IPS-20b (cell line): ENCODE data around the gene CNTN4.

Source experiments
- H3K27ac ChIP-seq: one replicate; pipeline ENCODE4 v1.5.1; 2013; ENCODE audit warnings: low read length
- H3K27me3 ChIP-seq: 2 replicates; pipeline ENCODE4 v1.6.1; 2013; ENCODE audit warnings: mild to moderate bottlenecking, low read length, inconsistent platforms; ENCODE audit not compliant: insufficient read depth
- H3K36me3 ChIP-seq: 2 replicates; pipeline ENCODE4 v1.6.1; 2013; ENCODE audit warnings: low read depth, mild to moderate bottlenecking, inconsistent platforms, low read length, moderate library complexity; ENCODE audit not compliant: insufficient read depth
- H3K4me1 ChIP-seq: 2 replicates; pipeline ENCODE4 v1.6.1; 2013; ENCODE audit warnings: mild to moderate bottlenecking, control low read depth, inconsistent platforms, low read length, moderate library complexity; ENCODE audit not compliant: insufficient read depth
- H3K4me3 ChIP-seq: 2 replicates; pipeline ENCODE4 v1.5.1; 2013; ENCODE audit warnings: mild to moderate bottlenecking, low read length, inconsistent platforms
- H3K9ac ChIP-seq: 2 replicates; pipeline ENCODE4 v1.6.1; 2013; ENCODE audit warnings: low read depth, mild to moderate bottlenecking, inconsistent platforms, low read length, moderate library complexity
- H3K9me3 ChIP-seq: 2 replicates; pipeline ENCODE4 v1.6.1; 2013; ENCODE audit warnings: mild to moderate bottlenecking, low read depth, low read length, inconsistent platforms; ENCODE audit not compliant: insufficient read depth

Gene CNTN4

GRCh38 chr3:3038201-3038991 lies 939.7 kb downstream of the CNTN4 start:
- H3K4me1 ChIP-seq: 0 out of 2 replicates have a peak, but pooled peaks cover 2% of the 10 kb centered on the region
- H3K27ac ChIP-seq: no peak overlapping the region
- no peaks in the 10 kb centered on the region for H3K9me3 ChIP-seq
- no peak overlapping the region for H3K9ac ChIP-seq
- H3K36me3 ChIP-seq: no peaks in the 10 kb centered on the region
- no peak overlapping the region for H3K4me3 ChIP-seq
- H3K27me3 ChIP-seq: no peaks in the 10 kb centered on the region; the same call in 1 of the 2 replicates

DNA sequence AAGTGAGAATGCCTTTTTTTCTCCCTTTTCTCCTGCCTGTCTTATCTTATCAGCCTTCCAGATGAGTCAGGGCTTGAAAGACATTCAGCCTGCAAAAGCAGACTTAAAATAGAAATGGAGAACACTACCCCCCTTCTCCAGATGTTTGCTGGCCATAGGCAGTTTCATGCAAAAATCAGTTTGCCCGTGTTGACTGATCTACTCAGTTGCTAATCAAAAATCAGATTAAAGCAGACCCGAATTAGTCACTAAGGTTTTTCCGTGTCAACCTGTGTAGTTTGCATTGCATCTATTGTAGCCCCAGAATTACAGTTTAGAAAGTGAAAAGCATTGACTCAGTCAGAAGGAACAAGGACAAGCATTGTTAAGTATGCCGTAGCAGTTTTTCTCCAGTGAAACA lies 955.3 kb downstream of the CNTN4 start:
- Histone ChIP-seq H3K4me1 (peaks cover 7% of the 10 kb centered on the region; the same call in 1 of the 2 replicates), H3K4me3 (no peak overlapping the region), H3K27ac (no peak overlapping the region), H3K27me3 (no peaks in the 10 kb centered on the region), H3K36me3 (no peaks in the 10 kb centered on the region), H3K9me3 (no peaks in the 10 kb centered on the region), H3K9ac (no peak overlapping the region)

GRCh38 chr3:3059645-3060044 lies 961.0 kb downstream of the CNTN4 start:
- Histone ChIP-seq H3K4me1 (peaks cover 14% of the 10 kb centered on the region; the same call in 1 of the 2 replicates), H3K27ac (no peak overlapping the region), H3K27me3 (no peaks in the 10 kb centered on the region), H3K9me3 (no peaks in the 10 kb centered on the region), H3K36me3 (no peaks in the 10 kb centered on the region), H3K9ac (no peak overlapping the region), H3K4me3 (no peak overlapping the region)

DNA sequence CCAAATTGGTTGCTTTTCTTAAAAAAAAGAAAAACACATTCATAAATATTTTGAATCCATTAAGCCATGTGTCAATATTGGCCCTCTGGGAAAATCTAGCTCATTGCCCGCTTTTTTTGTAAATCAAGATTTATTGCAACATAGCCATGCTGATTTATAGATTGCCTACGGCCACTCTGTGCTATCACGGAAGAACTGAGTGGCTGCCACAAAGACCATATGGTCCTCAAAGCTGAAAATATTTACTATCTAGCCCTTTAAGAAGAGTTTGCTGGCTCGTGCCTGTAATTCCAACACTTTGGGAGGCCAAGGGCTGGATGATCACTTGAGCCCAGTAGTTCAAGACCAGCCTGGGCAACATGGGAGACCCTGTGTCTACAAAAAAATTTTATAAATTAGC lies 965.6 kb downstream of the CNTN4 start:
- Histone ChIP-seq H3K4me1 (peaks cover 14% of the 10 kb centered on the region; the same call in 1 of the 2 replicates), H3K4me3 (no peak overlapping the region), H3K9ac (no peak overlapping the region), H3K27me3 (no peaks in the 10 kb centered on the region), H3K9me3 (no peaks in the 10 kb centered on the region), H3K27ac (no peak overlapping the region), H3K36me3 (no peaks in the 10 kb centered on the region)

DNA sequence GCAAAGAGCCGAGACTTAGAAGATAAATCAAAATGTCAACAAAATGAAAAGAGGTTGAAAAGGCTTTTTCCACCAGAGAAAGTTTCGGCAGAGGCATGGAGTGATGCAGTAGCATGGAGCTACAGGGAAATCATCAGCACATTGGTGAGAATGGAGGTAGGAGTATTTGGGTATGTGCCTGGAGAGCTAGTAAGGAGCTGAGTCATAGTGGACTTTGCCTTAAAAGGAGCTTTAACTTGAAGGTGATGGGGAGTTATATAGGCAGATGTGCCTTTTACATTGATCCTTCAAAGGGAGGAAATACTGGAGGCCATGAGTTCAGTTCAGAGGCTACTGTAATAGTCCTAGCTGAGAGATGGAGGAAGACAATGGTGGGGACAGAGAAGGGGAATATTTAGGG lies 967.2 kb downstream of the CNTN4 start:
- Histone ChIP-seq H3K27ac (no peak overlapping the region), H3K9ac (no peak overlapping the region), H3K9me3 (no peaks in the 10 kb centered on the region), H3K27me3 (no peaks in the 10 kb centered on the region), H3K4me1 (peaks cover 5% of the 10 kb centered on the region; the same call in 1 of the 2 replicates), H3K4me3 (no peak overlapping the region), H3K36me3 (no peaks in the 10 kb centered on the region)

- Histone ChIP-seq H3K27ac (no peak overlapping the region), H3K4me3 (no peak overlapping the region), H3K4me1 (peaks cover 1% of the 10 kb centered on the region; the same call in 1 of the 2 replicates), H3K27me3 (no peaks in the 10 kb centered on the region), H3K9me3 (no peaks in the 10 kb centered on the region), H3K36me3 (no peaks in the 10 kb centered on the region), H3K9ac (no peak overlapping the region)
Observed at GRCh38 chr3:3066378-3066777, 967.7 kb downstream of the CNTN4 start.

- Histone ChIP-seq H3K9ac (no peak overlapping the region), H3K9me3 (no peaks in the 10 kb centered on the region), H3K36me3 (no peaks in the 10 kb centered on the region), H3K27me3 (no peaks in the 10 kb centered on the region), H3K27ac (no peak overlapping the region), H3K4me1 (no peaks in the 10 kb centered on the region), H3K4me3 (no peak overlapping the region)
Observed at GRCh38 chr3:3066910-3067309, 968.2 kb downstream of the CNTN4 start.

DNA sequence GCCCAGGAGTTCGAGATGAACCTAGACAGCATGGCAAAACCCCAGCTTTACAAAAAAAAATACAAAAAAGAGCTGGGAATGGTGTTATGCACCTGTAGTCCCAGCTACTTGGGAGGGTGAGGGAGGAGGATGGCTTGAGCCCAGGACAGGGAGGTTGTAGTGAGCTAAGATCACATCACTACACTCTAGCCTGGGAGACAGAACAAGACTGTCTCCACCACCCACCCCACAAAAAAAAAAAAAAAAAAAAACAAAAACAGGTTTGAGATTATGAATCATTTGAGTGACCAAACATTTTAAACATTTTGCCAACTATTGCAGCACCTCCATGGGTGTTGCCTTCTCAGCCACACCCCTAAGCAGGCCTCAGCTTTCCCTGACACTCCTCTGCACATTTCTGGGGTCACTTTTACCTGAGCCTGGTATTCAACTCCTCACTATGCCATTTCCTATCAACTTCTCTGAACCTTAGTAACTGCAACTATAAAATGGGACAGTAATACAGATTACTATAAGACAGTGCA lies 969.8 kb downstream of the CNTN4 start:
- Histone ChIP-seq H3K4me1 (no peaks in the 10 kb centered on the region), H3K9me3 (no peaks in the 10 kb centered on the region)

GRCh38 chr3:3069723-3070122 lies 971.1 kb downstream of the CNTN4 start:
- no peak overlapping the region for H3K9ac ChIP-seq
- no peak overlapping the region for H3K4me3 ChIP-seq
- H3K27ac ChIP-seq: no peak overlapping the region
- no peaks in the 10 kb centered on the region for H3K36me3 ChIP-seq
- H3K4me1 ChIP-seq: no peaks in the 10 kb centered on the region
- no peaks in the 10 kb centered on the region for H3K9me3 ChIP-seq
- H3K27me3 ChIP-seq: no peaks in the 10 kb centered on the region

More for the DNA sequence above, 969.8 kb downstream of the CNTN4 start:
- Histone ChIP-seq H3K27ac (no peak overlapping the region), H3K9ac (no peak overlapping the region), H3K4me3 (no peak overlapping the region), H3K36me3 (no peaks in the 10 kb centered on the region), H3K27me3 (no peaks in the 10 kb centered on the region)

GRCh38 chr3:3071136-3071535 lies 972.5 kb downstream of the CNTN4 start:
- Histone ChIP-seq H3K27ac (no peak overlapping the region), H3K9ac (no peak overlapping the region), H3K27me3 (no peaks in the 10 kb centered on the region), H3K4me1 (no peaks in the 10 kb centered on the region), H3K36me3 (no peaks in the 10 kb centered on the region), H3K4me3 (no peak overlapping the region), H3K9me3 (no peaks in the 10 kb centered on the region)

DNA sequence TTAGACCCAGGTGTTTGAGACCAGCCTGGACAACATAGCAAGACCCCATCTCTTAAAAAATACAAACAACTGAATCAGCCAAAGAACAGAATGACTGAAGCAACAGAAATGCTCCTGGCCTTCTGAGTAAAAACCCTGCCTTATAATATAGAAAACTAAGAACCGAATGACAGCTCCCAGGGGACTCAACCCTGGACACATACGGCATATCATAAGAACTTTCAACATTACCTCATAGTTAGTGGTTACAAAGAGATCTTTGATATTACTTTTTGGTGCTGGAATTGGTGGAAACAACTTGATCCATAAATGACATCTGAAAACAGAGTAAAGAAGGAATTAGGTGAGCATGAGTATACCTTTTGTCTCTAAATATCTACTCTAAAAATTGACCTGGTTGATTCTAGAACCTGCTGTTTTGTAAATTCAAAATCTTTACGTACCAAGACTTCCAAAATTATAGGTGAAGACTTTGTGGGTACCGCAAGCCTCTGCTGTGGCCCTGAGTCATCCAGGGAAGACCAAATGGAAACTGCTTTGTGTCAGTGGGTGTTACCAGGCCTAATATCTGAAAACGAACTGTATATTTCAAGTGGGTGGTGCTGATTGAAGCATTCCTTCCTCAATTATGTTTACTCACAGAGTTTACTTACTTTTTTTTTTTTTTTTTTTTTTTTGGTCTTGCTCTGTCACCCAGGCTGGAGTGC lies 976.0 kb downstream of the CNTN4 start:
- no peak overlapping the region for H3K9ac ChIP-seq
- H3K27ac ChIP-seq: no peak overlapping the region
- H3K9me3 ChIP-seq: no peaks in the 10 kb centered on the region
- H3K36me3 ChIP-seq: no peaks in the 10 kb centered on the region
- no peak overlapping the region for H3K4me3 ChIP-seq
- no peaks in the 10 kb centered on the region for H3K27me3 ChIP-seq
- no peaks in the 10 kb centered on the region for H3K4me1 ChIP-seq

GRCh38 chr3:3080309-3080708 lies 981.6 kb downstream of the CNTN4 start:
- Histone ChIP-seq H3K36me3 (no peaks in the 10 kb centered on the region), H3K4me3 (no peak overlapping the region), H3K4me1 (peaks cover 18% of the 10 kb centered on the region; the same call in 1 of the 2 replicates), H3K27ac (no peak overlapping the region), H3K9ac (no peak overlapping the region), H3K9me3 (no peaks in the 10 kb centered on the region), H3K27me3 (no peaks in the 10 kb centered on the region)
